NCI-H1105 (cell line): ENCODE measurements around the gene NUMBL.

Experiments
- DNase-seq: peaks from one replicate; lab custom pipeline; 2025; lab: John Stamatoyannopoulos, UW

Gene NUMBL

GRCh38 chr19:40689339-40690049 is 957 bp downstream of the NUMBL start:
- DNase-seq, result no peak

DNA sequence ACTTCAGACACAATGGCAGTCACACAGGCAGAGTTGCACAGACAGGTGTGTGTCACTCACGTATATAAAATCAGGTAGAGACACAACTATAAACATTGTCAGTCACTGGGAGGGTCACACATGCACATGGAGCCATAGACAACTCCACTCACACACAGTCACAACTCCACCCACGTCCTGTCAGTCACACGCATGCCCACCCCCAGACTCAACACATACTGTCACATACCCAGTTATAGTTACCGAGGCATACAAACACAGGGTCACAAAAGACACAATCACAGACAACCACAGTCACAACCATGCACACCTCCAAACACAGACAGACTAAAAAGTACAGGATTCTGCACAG is 1.5 kb downstream of the NUMBL start:
- DNase-seq, result no peak

- no peak for DNase-seq
These were observed 2.1 kb downstream of the NUMBL start for GRCh38 chr19:40688309-40688708.

- no peak for DNase-seq
These were observed 2.9 kb downstream of the NUMBL start for GRCh38 chr19:40687525-40688016.

- no peak for DNase-seq
These were observed 3.4 kb downstream of the NUMBL start for GRCh38 chr19:40686882-40687524.

DNA sequence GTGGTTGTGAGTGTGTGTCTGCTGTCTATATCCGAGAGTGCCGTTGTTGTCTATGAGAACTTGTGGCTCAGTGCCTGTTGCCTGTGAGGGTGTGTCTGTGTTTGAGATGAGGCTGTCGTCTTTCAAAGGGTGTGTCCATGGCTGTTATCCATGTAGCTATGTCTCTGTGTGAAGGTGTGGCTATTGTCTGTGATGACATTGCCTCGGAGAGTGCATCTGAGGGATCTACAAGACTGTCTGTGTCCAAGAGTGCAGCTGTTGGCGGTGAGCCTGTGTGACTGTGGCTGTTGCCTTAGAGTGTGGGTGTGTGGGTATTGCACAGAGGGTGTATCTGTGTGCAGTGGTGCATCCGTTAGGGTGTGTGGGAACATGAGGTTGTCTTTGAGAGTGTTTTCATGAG is 4.9 kb downstream of the NUMBL start:
- DNase-seq, result no peak

GRCh38 chr19:40685016-40685526 is 5.4 kb downstream of the NUMBL start:
- DNase-seq, result no peak

- no peak for DNase-seq
These were observed 6.2 kb downstream of the NUMBL start for GRCh38 chr19:40684280-40684679.

- no peak for DNase-seq
These were observed 7.0 kb downstream of the NUMBL start for GRCh38 chr19:40683437-40683836.

- DNase-seq, result no peak
These were observed 8.0 kb downstream of the NUMBL start for GRCh38 chr19:40682431-40682964.

GRCh38 chr19:40681039-40681438 is 9.4 kb downstream of the NUMBL start:
- no peak for DNase-seq

DNA sequence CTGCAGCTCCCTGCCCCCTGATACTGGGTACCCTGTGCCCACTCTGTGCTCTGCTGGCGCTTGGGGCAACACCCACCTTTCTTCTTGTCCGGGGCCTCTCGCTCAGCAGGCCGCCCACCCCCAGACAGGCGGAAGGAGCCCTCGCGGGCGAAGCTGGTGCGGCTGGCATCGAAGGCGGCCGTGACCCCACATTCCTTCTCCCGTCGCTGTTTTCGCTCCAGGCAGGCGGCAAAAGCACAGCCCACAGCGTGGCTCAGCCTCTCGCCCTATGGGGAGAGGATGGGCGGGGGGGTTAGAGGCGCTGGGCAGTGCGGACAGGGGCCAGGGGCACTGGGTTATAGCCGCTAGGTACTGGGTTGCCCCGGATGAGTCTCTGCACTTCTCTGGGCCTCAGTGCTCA is 13.3 kb downstream of the NUMBL start:
- DNase-seq, result no peak

- no peak for DNase-seq
These were observed 16.2 kb downstream of the NUMBL start for GRCh38 chr19:40674291-40674690.

DNA sequence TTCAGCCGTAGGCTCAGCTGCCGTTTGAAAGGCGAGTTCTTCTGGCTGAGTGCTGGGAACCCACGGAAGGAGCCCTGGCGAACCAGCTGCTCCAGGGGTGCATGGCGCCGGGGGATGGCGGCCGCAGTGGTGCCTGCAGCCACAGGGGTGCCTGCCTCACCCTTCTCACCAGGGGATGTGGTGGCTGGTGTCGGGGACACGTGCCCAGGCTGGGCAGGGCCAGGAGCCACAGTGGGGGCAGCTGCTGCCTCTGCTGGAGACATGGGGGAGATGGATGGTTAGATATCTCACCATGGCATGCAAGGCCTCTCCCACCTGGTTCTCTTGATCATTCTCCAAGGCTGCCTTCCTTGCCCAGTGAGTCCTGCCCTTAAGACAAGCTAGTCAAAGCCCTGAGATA is 17.1 kb downstream of the NUMBL start:
- no peak for DNase-seq

DNA sequence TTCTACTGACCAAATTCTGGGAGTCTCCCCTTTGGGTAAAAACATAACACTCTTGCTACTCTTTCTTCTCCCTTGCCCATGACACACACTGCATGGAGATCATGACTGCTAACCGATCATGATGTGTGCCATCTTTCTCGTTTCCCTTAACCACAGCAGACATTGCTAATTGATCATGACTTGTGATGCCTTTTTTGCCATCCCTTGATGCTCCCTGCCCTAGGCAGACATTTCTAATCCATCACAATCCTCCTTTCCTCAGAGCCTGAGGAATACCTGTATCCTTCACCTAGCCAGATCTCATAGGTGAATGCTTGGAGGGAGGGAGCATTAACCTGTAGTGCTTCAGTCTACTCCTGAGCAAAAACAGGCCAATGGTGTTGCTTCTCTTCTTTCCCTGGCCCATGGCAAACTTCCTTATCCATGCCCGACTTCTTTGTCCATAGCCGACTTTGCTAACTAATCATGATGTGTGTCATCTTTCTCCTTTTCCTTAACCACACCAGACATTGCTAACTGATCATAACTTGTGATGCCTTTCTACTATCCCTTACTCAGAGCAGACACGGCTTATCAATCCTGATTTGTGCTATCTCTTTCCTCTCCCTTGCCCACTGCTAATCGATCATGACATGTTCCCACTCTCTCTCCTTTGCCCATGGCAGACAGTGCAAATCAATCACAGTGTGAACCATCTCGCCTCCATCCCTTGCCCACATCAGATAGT is 17.7 kb downstream of the NUMBL start:
- DNase-seq, result no peak

- DNase-seq, result no peak
These were observed 18.4 kb downstream of the NUMBL start for GRCh38 chr19:40672038-40672437.

DNA sequence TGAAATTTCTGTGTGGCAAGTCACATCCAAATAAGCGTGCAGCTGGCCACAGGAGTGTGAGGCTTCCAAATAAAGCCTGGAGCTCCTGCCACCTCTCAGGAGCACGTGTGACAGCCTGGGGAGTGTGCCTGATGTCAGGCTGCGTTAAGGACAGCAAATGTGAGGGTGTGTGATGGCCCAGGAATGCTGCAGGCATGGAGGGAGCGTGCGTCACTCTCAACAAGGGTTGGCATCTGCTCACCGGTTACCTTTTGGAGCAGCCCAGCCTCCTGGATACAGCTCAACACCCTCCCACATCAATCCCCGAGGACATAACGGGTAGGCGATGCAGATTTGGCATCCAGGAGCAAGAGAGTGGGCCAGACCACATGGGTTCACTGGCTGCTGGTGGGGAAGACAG is 19.0 kb downstream of the NUMBL start:
- DNase-seq, result no peak

DNA sequence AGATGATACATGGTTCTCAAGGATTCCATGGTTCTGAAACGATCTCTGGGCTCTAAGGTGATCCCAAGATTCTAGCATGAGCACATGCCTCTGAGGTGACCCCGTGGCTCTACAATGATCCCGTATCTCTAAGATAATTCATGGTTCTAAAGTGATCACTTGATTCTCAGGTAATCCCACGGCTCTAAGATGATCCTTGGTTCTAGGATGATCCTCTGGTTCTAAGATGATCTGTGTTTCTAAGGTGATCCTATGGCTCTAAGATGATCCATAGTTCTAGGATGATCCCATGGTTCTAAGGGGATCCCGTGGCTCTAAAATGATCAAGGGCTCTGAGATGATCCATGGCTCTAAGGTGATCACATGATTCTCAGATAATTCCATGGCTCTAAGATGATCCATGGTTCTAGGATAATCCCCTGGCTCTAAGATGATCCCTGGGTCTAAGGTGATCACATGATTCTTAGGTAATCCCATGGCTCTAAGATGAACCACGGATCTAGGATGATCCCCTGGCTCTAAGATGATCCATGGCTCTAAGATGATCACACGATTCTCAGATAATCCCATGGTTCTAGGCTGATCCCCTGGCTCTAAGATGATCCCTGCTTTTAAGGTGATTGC is 21.3 kb downstream of the NUMBL start:
- DNase-seq, result no peak

DNA sequence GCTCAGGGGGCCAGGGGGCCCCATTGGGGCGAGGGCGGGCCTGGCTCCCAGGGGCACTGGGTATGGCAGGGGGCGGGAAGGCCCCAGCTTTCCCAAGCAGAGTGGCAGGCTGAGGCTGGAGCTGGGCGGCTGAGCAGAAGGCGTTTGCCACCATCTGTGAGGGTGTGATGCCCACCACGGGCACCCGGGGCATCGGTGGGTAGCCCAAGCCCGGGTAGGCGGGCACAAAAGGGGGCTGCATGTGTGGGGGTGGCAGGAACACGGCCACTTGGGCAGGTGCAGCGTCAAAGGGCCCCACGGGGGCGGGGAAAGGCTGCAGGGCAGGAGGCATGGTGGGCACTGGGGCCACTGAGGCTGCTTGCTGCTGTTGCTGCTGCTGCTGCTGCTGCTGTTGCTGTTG is 22.8 kb downstream of the NUMBL start:
- no peak for DNase-seq

DNA sequence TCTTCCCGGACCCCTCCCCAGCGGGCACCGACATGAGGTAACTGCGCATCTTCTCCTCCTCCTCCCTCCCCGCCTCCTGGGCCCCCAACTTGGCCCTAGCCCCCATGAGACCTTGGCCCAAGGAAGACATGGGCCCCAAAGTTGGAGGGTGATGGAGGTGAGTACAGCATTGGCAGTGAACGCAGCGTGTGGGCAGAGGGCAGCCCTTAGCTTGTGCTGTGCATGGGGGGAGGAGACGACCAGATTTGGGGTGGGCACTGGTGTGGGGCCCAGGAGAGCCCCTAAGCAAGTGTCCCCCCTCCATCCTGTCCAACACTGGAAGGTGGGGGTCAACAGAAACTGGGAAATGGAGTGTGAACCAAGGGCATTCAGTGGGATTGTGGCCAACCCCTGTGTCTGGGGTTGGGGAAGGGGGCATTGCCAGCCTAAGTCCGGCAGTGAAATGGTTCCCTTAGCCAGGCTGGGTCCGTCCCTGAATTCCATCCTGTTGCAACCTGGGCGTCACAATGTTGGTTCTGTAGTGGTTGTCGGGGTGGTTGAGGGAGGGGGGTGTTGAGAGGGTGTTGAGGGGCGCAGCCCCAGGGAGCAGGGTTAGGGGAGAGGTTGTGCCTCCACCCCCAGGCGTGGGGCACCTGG is 23.5 kb downstream of the NUMBL start:
- no peak for DNase-seq
